Panc1 (cell line): ENCODE measurements around the gene SYT12. TPM values are rescaled to one million over a fixed set of nuclear protein-coding genes. Genes with fewer than 3 reads are reported as not detected.

ENCODE experiments used
- ATAC-seq: fragments of 200-7000 bp; cut with Tn5 transposase; 2 replicates; pipeline ENCODE4 v1.9.1; 2020; ENCODE audit warnings: mild to moderate bottlenecking, moderate library complexity
- BruUV-seq: library from RNA; stranded (reverse); fragments of 400-500 nt; replicated peaks from 2 replicates; lab custom pipeline; 2021; lab: Mats Ljungman, UMichigan
- CTCF ChIA-PET: fragments of 300-600 bp; sonication (Branson Sonifier 250); formaldehyde crosslinking; loops from one replicate; lab custom pipeline; 2022; ENCODE audit warnings: antibody characterized with exemption; lab: Charles Lee
- POLR2A ChIA-PET: fragments of 300-600 bp; sonication (Branson Sonifier 250); formaldehyde crosslinking; loops from one replicate; lab custom pipeline; 2022; ENCODE audit warnings: antibody characterized with exemption; lab: Charles Lee
- DNase-seq: peaks from one replicate; pipeline ENCODE4 v3.0.0-alpha.2; 2010; ENCODE audit warnings: low read depth, low spot score
- H3K27ac ChIP-seq: 2 replicates; pipeline ENCODE4 v1.5.1; 2011; ENCODE audit warnings: mild to moderate bottlenecking, low read length, inconsistent platforms
- H3K27me3 ChIP-seq: fragments of 200-500 bp; sonication (Bioruptor generic); 2 replicates; pipeline ENCODE4 v1.6.0; 2014; ENCODE audit warnings: low read length, inconsistent platforms; ENCODE audit not compliant: control insufficient read depth, insufficient read depth
- H3K36me3 ChIP-seq: fragments of 200-500 bp; sonication (Bioruptor generic); 2 replicates; pipeline ENCODE4 v1.5.1; 2014; ENCODE audit warnings: inconsistent platforms, mild to moderate bottlenecking, low read length, moderate library complexity; ENCODE audit not compliant: control insufficient read depth, insufficient read depth
- H3K4me1 ChIP-seq: 2 replicates; pipeline ENCODE4 v1.5.1; 2011; ENCODE audit warnings: inconsistent platforms, mild to moderate bottlenecking, low read length, moderate library complexity; ENCODE audit not compliant: control insufficient read depth, insufficient read depth
- H3K4me3 ChIP-seq, 2 experiments: 2 replicates each; pipeline ENCODE4 v1.5.1; 2011 to 2012; ENCODE audit warnings: low read depth in 2 of 2, low read length in 2 of 2, mild to moderate bottlenecking in 2 of 2, inconsistent platforms in 1 of 2, moderate library complexity in 1 of 2
- H3K9me3 ChIP-seq: fragments of 200-500 bp; sonication (Bioruptor generic); 2 replicates; pipeline ENCODE4 v1.5.1; 2014; ENCODE audit warnings: low read depth, mild to moderate bottlenecking, inconsistent platforms, low read length, moderate library complexity; ENCODE audit not compliant: control insufficient read depth, insufficient read depth
- POLR2AphosphoS5 ChIP-seq: IDR thresholded peaks from 2 replicates; pipeline ENCODE4 v1.6.1; 2012; ENCODE audit warnings: mild to moderate bottlenecking, low read depth, low read length, moderate library complexity
- SIN3A ChIP-seq: IDR thresholded peaks from 2 replicates; pipeline ENCODE4 v1.6.1; 2012; ENCODE audit warnings: low read depth, mild to moderate bottlenecking, low read length, moderate library complexity, borderline replicate concordance; ENCODE audit not compliant: insufficient read depth
- TCF7L2 ChIP-seq: IDR thresholded peaks from 2 replicates; pipeline ENCODE4 v1.6.1; 2011; ENCODE audit warnings: mild to moderate bottlenecking, low read depth, low read length, inconsistent platforms
- in situ Hi-C: cut with HindIII; loops from 2 replicates; pipeline ENCODE4 v1.10.0; 2016; ENCODE audit warnings: low sequenced_read_pairs, low pct_unique_long_range_greater_than_20kb
- intact Hi-C: fragments of 100-400 bp; cut with micrococcal nuclease; formaldehyde crosslinking; loops from one replicate; pipeline ENCODE4 v1.10.0; 2022; ENCODE audit not compliant: unreplicated experiment
- total RNA-seq: library from RNA; stranded (reverse); gene quantifications from one replicate; pipeline ENCODE4 v1.2.1, GENCODE V29; 2021; ENCODE audit not compliant: unreplicated experiment
- TF ChIP-seq, protein P1 (sequence below), 2 experiments: IDR thresholded peaks; 2 replicates each; pipeline ENCODE4 v1.6.1; 2011 to 2012; ENCODE audit warnings: low read depth in 2 of 2, control low read depth in 1 of 2, low read length in 1 of 2, mild to moderate bottlenecking in 1 of 2, moderate library complexity in 1 of 2; ENCODE audit not compliant: insufficient read depth in 1 of 2
- TF ChIP-seq, protein P2 (sequence below): fragments of 450-650 bp; IDR thresholded peaks from 2 replicates; pipeline ENCODE4 v1.5.1; 2017; ENCODE audit warnings: mild to moderate bottlenecking

SYT12 gene
- total RNA-seq, 1 experiment from 2014 or later = 0.62 TPM

DNA sequence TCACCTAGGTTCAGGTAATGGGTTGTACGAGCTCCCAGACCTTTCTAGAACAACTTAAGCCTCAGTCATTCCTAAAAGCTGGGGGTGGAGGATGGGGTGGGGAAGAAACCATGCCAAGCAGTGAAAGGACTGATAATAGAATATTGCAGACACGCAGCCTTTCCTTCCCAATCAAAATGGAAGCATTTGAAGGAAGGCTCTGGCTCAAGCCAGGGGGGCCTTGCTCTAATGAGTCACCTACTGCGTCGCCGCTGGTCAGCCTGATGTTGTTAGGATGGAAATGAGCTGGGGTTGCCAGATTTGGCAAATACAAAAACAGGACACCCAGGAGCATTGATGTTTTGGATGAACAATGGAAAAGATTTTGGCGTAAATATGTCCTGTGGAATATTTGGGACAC is 6.2 kb downstream of the SYT12 start:
- ChIA-PET POLR2A (no interaction called here), CTCF (no interaction called here)
- H3K36me3 ChIP-seq = no peaks in the 10 kb centered on the region
- no TSS peak for BruUV-seq
- no peak overlapping the region for H3K4me3 ChIP-seq
- TF ChIP-seq TCF7L2 = no peak
- no peak for TF ChIP-seq SIN3A
- TF ChIP-seq, protein P1, sequence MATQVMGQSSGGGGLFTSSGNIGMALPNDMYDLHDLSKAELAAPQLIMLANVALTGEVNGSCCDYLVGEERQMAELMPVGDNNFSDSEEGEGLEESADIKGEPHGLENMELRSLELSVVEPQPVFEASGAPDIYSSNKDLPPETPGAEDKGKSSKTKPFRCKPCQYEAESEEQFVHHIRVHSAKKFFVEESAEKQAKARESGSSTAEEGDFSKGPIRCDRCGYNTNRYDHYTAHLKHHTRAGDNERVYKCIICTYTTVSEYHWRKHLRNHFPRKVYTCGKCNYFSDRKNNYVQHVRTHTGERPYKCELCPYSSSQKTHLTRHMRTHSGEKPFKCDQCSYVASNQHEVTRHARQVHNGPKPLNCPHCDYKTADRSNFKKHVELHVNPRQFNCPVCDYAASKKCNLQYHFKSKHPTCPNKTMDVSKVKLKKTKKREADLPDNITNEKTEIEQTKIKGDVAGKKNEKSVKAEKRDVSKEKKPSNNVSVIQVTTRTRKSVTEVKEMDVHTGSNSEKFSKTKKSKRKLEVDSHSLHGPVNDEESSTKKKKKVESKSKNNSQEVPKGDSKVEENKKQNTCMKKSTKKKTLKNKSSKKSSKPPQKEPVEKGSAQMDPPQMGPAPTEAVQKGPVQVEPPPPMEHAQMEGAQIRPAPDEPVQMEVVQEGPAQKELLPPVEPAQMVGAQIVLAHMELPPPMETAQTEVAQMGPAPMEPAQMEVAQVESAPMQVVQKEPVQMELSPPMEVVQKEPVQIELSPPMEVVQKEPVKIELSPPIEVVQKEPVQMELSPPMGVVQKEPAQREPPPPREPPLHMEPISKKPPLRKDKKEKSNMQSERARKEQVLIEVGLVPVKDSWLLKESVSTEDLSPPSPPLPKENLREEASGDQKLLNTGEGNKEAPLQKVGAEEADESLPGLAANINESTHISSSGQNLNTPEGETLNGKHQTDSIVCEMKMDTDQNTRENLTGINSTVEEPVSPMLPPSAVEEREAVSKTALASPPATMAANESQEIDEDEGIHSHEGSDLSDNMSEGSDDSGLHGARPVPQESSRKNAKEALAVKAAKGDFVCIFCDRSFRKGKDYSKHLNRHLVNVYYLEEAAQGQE (IDR thresholded peaks at IDR 0.05; ENCODE audit: insufficient read depth in 1 of 2, low read depth in 2 of 2, low read length in 1 of 2) = no peak
- TF ChIP-seq, protein P2, sequence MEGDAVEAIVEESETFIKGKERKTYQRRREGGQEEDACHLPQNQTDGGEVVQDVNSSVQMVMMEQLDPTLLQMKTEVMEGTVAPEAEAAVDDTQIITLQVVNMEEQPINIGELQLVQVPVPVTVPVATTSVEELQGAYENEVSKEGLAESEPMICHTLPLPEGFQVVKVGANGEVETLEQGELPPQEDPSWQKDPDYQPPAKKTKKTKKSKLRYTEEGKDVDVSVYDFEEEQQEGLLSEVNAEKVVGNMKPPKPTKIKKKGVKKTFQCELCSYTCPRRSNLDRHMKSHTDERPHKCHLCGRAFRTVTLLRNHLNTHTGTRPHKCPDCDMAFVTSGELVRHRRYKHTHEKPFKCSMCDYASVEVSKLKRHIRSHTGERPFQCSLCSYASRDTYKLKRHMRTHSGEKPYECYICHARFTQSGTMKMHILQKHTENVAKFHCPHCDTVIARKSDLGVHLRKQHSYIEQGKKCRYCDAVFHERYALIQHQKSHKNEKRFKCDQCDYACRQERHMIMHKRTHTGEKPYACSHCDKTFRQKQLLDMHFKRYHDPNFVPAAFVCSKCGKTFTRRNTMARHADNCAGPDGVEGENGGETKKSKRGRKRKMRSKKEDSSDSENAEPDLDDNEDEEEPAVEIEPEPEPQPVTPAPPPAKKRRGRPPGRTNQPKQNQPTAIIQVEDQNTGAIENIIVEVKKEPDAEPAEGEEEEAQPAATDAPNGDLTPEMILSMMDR = no peak
- no peak for TF ChIP-seq POLR2AphosphoS5
- no peak for DNase-seq
- no peak overlapping the region for H3K27ac ChIP-seq
- no peaks in the 10 kb centered on the region for H3K27me3 ChIP-seq
- in situ Hi-C loops = no loop called here
- no peak for ATAC-seq
- peaks cover 11% of the 10 kb centered on the region for H3K4me1 ChIP-seq
- intact Hi-C loops = no loop called here
- no peaks in the 10 kb centered on the region for H3K9me3 ChIP-seq

DNA sequence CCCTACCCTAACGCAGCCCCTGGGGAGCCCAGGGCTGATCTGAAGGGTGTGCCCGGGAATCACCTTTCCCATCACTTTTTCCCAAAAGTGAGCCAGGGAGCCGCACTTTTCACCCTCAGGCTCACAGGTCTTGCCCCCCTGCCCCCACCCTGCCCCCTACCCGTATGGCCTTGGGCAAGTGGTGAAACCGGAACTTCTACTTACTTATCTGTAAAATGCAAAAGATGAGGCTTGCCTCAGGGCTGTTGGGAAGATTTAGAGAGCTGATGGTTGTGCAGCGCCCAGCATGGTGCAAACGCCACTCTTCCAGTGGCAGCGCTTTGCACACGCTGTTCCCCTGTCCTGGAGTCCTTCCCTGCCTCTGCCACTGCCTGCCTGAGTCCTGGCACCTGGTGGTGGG is 8.0 kb downstream of the SYT12 start:
- Histone ChIP-seq H3K27ac (no peak overlapping the region), H3K4me1 (peaks cover 8% of the 10 kb centered on the region; the same call in 1 of the 2 replicates), H3K27me3 (no peaks in the 10 kb centered on the region), H3K9me3 (no peaks in the 10 kb centered on the region), H3K36me3 (no peaks in the 10 kb centered on the region), H3K4me3 (no peak overlapping the region)
- DNase-seq = no peak
- TF ChIP-seq, protein P2 = no peak
- TF ChIP-seq TCF7L2 = no peak
- no peak for TF ChIP-seq SIN3A
- no peak for TF ChIP-seq POLR2AphosphoS5
- intact Hi-C loops = no loop called here
- ChIA-PET CTCF (interaction anchor here (0.7 to 1.1 kb wide), 2 partner anchors 9 to 10 kb away, joined by 3 to 8 read pairs; no protein-coding TSS in a partner anchor), POLR2A (interaction anchor here (0.7 kb wide), 1 partner anchor 209 kb away, joined by 5 read pairs; no protein-coding TSS in a partner anchor)
- no peak for ATAC-seq
- in situ Hi-C loops = no loop called here
- no TSS peak for BruUV-seq
